ENCODE measurements around the gene ERICH6B. TPM values are rescaled to one million over a fixed set of nuclear protein-coding genes. Genes with fewer than 3 reads are reported as not detected.

Gene ERICH6B
- total and polyA plus RNA-seq, 2 experiments from 2014 or later = not detected

DNA sequence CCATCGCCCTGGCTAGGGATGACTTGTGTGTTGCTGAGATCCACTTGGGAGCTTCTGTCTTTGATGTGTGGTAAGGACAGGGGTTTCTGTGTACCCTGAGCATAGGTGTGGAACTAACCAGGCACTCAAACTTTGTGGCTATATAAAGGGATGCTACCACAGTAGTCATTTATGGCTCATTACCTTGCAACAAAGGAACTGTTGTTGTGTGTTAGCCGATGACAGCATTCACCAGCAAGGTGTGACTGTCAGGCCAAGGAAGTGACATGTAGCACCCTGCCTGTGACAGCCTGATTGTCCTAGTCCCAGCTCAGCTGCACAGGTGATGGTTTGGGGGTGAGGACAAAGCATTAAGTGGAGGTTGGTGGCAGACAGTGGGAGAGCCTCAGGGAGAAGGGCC, 77.2 kb downstream of the ERICH6B start:
- no peak overlapping the region for H3K27ac ChIP-seq (ENCODE audit: low read depth)

GRCh38 chr13:45537516-45537915, 78.0 kb downstream of the ERICH6B start:
- Mint-ChIP-seq H3K9me3 (no peaks in the 10 kb centered on the region), H3K4me3 (no peak overlapping the region), H3K27me3 (ENCODE audit: insufficient read depth, low read depth, poor library complexity) (peaks cover 2% of the 10 kb centered on the region), H3K36me3 (ENCODE audit: low read depth) (no peaks in the 10 kb centered on the region; the same call in 2 of the 3 replicates), H3K27ac (no peak overlapping the region), H3K4me1 (no peaks in the 10 kb centered on the region)
- ATAC-seq (no peak), DNase-seq (ENCODE audit: low spot score) (no peak)
- no peak overlapping the region for H2AFZ ChIP-seq
- no peaks in the 10 kb centered on the region for H3K36me3 ChIP-seq (ENCODE audit: insufficient read depth)
- peaks cover 3% of the 10 kb centered on the region; the same call in 1 of the 2 replicates for H4K20me1 ChIP-seq (replicated peaks; ENCODE audit: insufficient read depth)
- H3K27me3 ChIP-seq (ENCODE audit: insufficient read depth) = no peaks in the 10 kb centered on the region
- H3K27ac ChIP-seq (ENCODE audit: low read depth) = no peak overlapping the region
- H3K9me2 ChIP-seq (ENCODE audit: insufficient read depth) = no peaks in the 10 kb centered on the region
- H3K79me2 ChIP-seq (replicated peaks; ENCODE audit: insufficient read depth) = no peaks in the 10 kb centered on the region
- H3K4me3 ChIP-seq = no peak overlapping the region
- no peak overlapping the region for H3K4me2 ChIP-seq
- no peaks in the 10 kb centered on the region for H3F3A ChIP-seq (replicated peaks; ENCODE audit: low read depth)
- H3K4me1 ChIP-seq (ENCODE audit: insufficient read depth) = no peaks in the 10 kb centered on the region
- TF ChIP-seq JUNB (IDR thresholded peaks at IDR 0.05; ENCODE audit: unreplicated experiment) = no peak
- TF ChIP-seq EZH2phosphoT487 (IDR thresholded peaks at IDR 0.05; ENCODE audit: unreplicated experiment) = no peak
- TF ChIP-seq, protein P1, sequence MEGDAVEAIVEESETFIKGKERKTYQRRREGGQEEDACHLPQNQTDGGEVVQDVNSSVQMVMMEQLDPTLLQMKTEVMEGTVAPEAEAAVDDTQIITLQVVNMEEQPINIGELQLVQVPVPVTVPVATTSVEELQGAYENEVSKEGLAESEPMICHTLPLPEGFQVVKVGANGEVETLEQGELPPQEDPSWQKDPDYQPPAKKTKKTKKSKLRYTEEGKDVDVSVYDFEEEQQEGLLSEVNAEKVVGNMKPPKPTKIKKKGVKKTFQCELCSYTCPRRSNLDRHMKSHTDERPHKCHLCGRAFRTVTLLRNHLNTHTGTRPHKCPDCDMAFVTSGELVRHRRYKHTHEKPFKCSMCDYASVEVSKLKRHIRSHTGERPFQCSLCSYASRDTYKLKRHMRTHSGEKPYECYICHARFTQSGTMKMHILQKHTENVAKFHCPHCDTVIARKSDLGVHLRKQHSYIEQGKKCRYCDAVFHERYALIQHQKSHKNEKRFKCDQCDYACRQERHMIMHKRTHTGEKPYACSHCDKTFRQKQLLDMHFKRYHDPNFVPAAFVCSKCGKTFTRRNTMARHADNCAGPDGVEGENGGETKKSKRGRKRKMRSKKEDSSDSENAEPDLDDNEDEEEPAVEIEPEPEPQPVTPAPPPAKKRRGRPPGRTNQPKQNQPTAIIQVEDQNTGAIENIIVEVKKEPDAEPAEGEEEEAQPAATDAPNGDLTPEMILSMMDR (conservative IDR thresholded peaks at IDR 0.05; ENCODE audit: low read depth in 2 of 2) = no peak
- TF ChIP-seq EZH2 (IDR thresholded peaks at IDR 0.05; ENCODE audit: low read depth, unreplicated experiment) = no peak
- no peak for TF ChIP-seq ZNF114 (CRISPR knock-in tag; IDR thresholded peaks at IDR 0.05)
- TF ChIP-seq, protein P2, sequence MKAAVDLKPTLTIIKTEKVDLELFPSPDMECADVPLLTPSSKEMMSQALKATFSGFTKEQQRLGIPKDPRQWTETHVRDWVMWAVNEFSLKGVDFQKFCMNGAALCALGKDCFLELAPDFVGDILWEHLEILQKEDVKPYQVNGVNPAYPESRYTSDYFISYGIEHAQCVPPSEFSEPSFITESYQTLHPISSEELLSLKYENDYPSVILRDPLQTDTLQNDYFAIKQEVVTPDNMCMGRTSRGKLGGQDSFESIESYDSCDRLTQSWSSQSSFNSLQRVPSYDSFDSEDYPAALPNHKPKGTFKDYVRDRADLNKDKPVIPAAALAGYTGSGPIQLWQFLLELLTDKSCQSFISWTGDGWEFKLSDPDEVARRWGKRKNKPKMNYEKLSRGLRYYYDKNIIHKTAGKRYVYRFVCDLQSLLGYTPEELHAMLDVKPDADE (IDR thresholded peaks at IDR 0.05) = no peak
- no peak for TF ChIP-seq REST (IDR thresholded peaks at IDR 0.05; ENCODE audit: unreplicated experiment)
- TF ChIP-seq STAT1 (IDR thresholded peaks at IDR 0.05; ENCODE audit: unreplicated experiment) = no peak

More for the DNA sequence above, 77.2 kb downstream of the ERICH6B start:
- Histone ChIP-seq H3F3A (replicated peaks; ENCODE audit: low read depth) (no peaks in the 10 kb centered on the region), H3K9me2 (ENCODE audit: insufficient read depth) (no peaks in the 10 kb centered on the region), H3K79me2 (replicated peaks; ENCODE audit: insufficient read depth) (no peaks in the 10 kb centered on the region), H4K20me1 (replicated peaks; ENCODE audit: insufficient read depth) (peaks cover 3% of the 10 kb centered on the region; the same call in 1 of the 2 replicates), H2AFZ (no peak overlapping the region), H3K36me3 (ENCODE audit: insufficient read depth) (no peaks in the 10 kb centered on the region), H3K27me3 (ENCODE audit: insufficient read depth) (no peaks in the 10 kb centered on the region), H3K4me1 (ENCODE audit: insufficient read depth) (no peaks in the 10 kb centered on the region), H3K4me2 (no peak overlapping the region), H3K4me3 (no peak overlapping the region)
- H3K9me3 Mint-ChIP-seq = no peaks in the 10 kb centered on the region
- H3K27me3 Mint-ChIP-seq (ENCODE audit: insufficient read depth, low read depth, poor library complexity) = peaks cover 3% of the 10 kb centered on the region
- no peak overlapping the region for H3K27ac Mint-ChIP-seq
- H3K4me3 Mint-ChIP-seq = no peak overlapping the region
- no peak for DNase-seq (ENCODE audit: low spot score)
- ATAC-seq = no peak
- H3K36me3 Mint-ChIP-seq (ENCODE audit: low read depth) = no peaks in the 10 kb centered on the region
- no peaks in the 10 kb centered on the region for H3K4me1 Mint-ChIP-seq
- TF ChIP-seq, protein P1 (conservative IDR thresholded peaks at IDR 0.05; ENCODE audit: low read depth in 2 of 2) = no peak
- no peak for TF ChIP-seq CREB1 (CRISPR knock-in tag; IDR thresholded peaks at IDR 0.05; ENCODE audit: low read depth)
- TF ChIP-seq, protein P2 (IDR thresholded peaks at IDR 0.05) = no peak
